KMS-11 (cell line): ENCODE measurements around the gene PLXDC2.
"Not testable (repeated sequence)": the region's sequence is repeated elsewhere in the genome, so short reads cannot be mapped to it uniquely, and the experiment has no call there.

Experiments
- H2AFZ ChIP-seq: fragments of 200-600 bp; sonication (generic); 2 replicates; pipeline ENCODE4 v1.6.1; 2016; ENCODE audit warnings: antibody characterized with exemption, mixed run types, low read depth
- H3K27ac ChIP-seq: fragments of 200-600 bp; sonication (generic); 2 replicates; pipeline ENCODE4 v1.6.1; 2016; ENCODE audit warnings: mild to moderate bottlenecking, mixed run types
- H3K27me3 ChIP-seq: fragments of 200-600 bp; sonication (generic); 2 replicates; pipeline ENCODE4 v1.6.1; 2017; ENCODE audit warnings: mild to moderate bottlenecking, low read depth, mixed run types, moderate library complexity; ENCODE audit not compliant: insufficient read depth
- H3K36me3 ChIP-seq: fragments of 200-600 bp; sonication (generic); 2 replicates; pipeline ENCODE4 v1.6.1; 2017; ENCODE audit warnings: mild to moderate bottlenecking, mixed run types; ENCODE audit not compliant: insufficient read depth
- H3K4me1 ChIP-seq: fragments of 200-600 bp; sonication (generic); 2 replicates; pipeline ENCODE4 v1.6.1; 2016; ENCODE audit warnings: mild to moderate bottlenecking, low read depth, mixed run types; ENCODE audit not compliant: poor library complexity, severe bottlenecking
- H3K4me2 ChIP-seq: fragments of 200-600 bp; sonication (generic); 2 replicates; pipeline ENCODE4 v1.7.0; 2016; ENCODE audit warnings: mild to moderate bottlenecking, mixed run types
- H3K4me3 ChIP-seq: fragments of 200-600 bp; sonication (generic); IDR thresholded peaks from 2 replicates; pipeline ENCODE4 v1.6.1; 2017; ENCODE audit warnings: low read depth, low read length, mixed read lengths; ENCODE audit not compliant: insufficient read depth
- H3K79me2 ChIP-seq: fragments of 200-600 bp; sonication (generic); 2 replicates; pipeline ENCODE4 v1.6.1; 2016; ENCODE audit warnings: low read depth, mixed run types; ENCODE audit not compliant: insufficient read depth
- H3K9ac ChIP-seq: fragments of 200-600 bp; sonication (generic); 2 replicates; pipeline ENCODE4 v1.6.1; 2016; ENCODE audit warnings: mild to moderate bottlenecking, mixed run types
- H4K20me1 ChIP-seq: fragments of 200-600 bp; sonication (generic); 2 replicates; pipeline ENCODE4 v1.6.1; 2016; ENCODE audit warnings: mild to moderate bottlenecking, mixed run types; ENCODE audit not compliant: insufficient read depth
- CTCF ChIP-seq: fragments of 200-600 bp; sonication (generic); conservative IDR thresholded peaks from 2 replicates; pipeline ENCODE4 v1.6.1; 2017; ENCODE audit warnings: low read depth, mild to moderate bottlenecking, antibody characterized with exemption, low read length, moderate library complexity, mixed read lengths

PLXDC2 gene

GRCh38 chr10:20034732-20035131 lies 218.5 kb downstream of the PLXDC2 start:
- no peaks in the 10 kb centered on the region for H3K79me2 ChIP-seq
- no peaks in the 10 kb centered on the region for H4K20me1 ChIP-seq
- no peaks in the 10 kb centered on the region for H3K4me1 ChIP-seq
- no peak overlapping the region for H3K27ac ChIP-seq
- no peaks in the 10 kb centered on the region for H3K27me3 ChIP-seq
- no peak overlapping the region for H3K4me2 ChIP-seq
- no peak for TF ChIP-seq CTCF
- H3K36me3 ChIP-seq, result no peaks in the 10 kb centered on the region
- H2AFZ ChIP-seq, result no peak overlapping the region
- H3K9ac ChIP-seq, result no peak overlapping the region
- no peak overlapping the region for H3K4me3 ChIP-seq

GRCh38 chr10:20040012-20040411 lies 223.8 kb downstream of the PLXDC2 start:
- no peaks in the 10 kb centered on the region for H3K36me3 ChIP-seq
- no peak overlapping the region for H2AFZ ChIP-seq
- no peaks in the 10 kb centered on the region for H3K4me1 ChIP-seq
- no peak for TF ChIP-seq CTCF
- H3K79me2 ChIP-seq, result no peaks in the 10 kb centered on the region
- no peaks in the 10 kb centered on the region for H4K20me1 ChIP-seq
- no peak overlapping the region for H3K4me2 ChIP-seq
- no peaks in the 10 kb centered on the region for H3K27me3 ChIP-seq
- no peak overlapping the region for H3K27ac ChIP-seq
- no peak overlapping the region for H3K4me3 ChIP-seq
- no peak overlapping the region for H3K9ac ChIP-seq

- Histone ChIP-seq H3K4me1 (no peaks in the 10 kb centered on the region), H3K27ac (no peak overlapping the region), H2AFZ (no peak overlapping the region), H3K27me3 (no peaks in the 10 kb centered on the region), H3K4me2 (no peak overlapping the region), H3K9ac (no peak overlapping the region), H4K20me1 (no peaks in the 10 kb centered on the region), H3K4me3 (no peak overlapping the region), H3K36me3 (no peaks in the 10 kb centered on the region), H3K79me2 (no peaks in the 10 kb centered on the region)
- no peak for TF ChIP-seq CTCF
Observed at GRCh38 chr10:20041931-20042330, 225.7 kb downstream of the PLXDC2 start.

GRCh38 chr10:20045100-20045499 lies 228.9 kb downstream of the PLXDC2 start:
- H2AFZ ChIP-seq, H3K4me1 ChIP-seq, H3K4me3 ChIP-seq, H3K27me3 ChIP-seq, H3K27ac ChIP-seq, H3K4me2 ChIP-seq, H3K79me2 ChIP-seq, H4K20me1 ChIP-seq, H3K36me3 ChIP-seq, H3K9ac ChIP-seq: not testable (repeated sequence)

GRCh38 chr10:20048161-20048560 lies 231.9 kb downstream of the PLXDC2 start:
- H3K79me2 ChIP-seq, result no peaks in the 10 kb centered on the region
- H3K4me1 ChIP-seq, result no peaks in the 10 kb centered on the region
- no peak overlapping the region for H3K4me3 ChIP-seq
- H3K36me3 ChIP-seq, result no peaks in the 10 kb centered on the region
- no peak for TF ChIP-seq CTCF
- no peak overlapping the region for H3K27ac ChIP-seq
- no peak overlapping the region for H3K4me2 ChIP-seq
- H4K20me1 ChIP-seq, result no peaks in the 10 kb centered on the region
- H2AFZ ChIP-seq, result no peak overlapping the region
- no peaks in the 10 kb centered on the region for H3K27me3 ChIP-seq
- no peak overlapping the region for H3K9ac ChIP-seq
